GM21786 (cell line): ENCODE data around the gene AGMO.

ENCODE experiments used
- ATAC-seq: cut with Tn5 transposase; IDR thresholded peaks from one replicate; pipeline ENCODE4 v1.9.1; 2021; ENCODE audit not compliant: unreplicated experiment

The AGMO gene

DNA sequence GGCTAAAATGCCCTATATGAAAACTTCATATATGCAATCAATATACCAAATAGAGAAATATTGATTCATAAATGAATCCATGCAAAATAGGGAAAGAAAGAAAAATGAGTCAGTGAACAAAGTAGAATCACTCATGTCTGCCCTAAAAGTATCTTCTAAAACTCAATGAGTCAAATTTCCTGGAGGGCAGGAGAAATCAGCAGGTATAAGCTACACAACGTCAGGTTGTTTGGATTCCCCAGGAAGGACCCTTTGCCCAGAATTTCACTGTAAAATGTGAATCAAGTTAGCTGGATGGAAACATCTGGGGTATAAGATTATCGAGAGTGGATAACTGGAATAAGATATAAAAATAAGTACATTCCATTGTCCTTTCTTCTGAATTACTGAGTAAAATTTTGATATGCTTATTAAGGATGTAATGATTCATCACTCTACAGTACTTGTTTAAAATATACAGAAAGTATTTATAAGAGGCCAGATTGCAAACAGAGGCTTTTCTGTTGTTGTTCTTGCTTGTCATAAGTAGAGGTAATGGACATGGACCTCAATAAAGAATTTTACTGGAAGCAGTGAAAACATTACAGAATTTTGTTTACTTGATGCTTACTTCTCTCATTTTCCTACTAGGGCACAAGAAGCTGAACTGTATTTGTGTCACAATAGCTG is 99.0 kb downstream of the AGMO start:
- ATAC-seq = no peak

- ATAC-seq = no peak
Measured at GRCh38 chr7:15461576-15461975, 100.2 kb downstream of the AGMO start.

DNA sequence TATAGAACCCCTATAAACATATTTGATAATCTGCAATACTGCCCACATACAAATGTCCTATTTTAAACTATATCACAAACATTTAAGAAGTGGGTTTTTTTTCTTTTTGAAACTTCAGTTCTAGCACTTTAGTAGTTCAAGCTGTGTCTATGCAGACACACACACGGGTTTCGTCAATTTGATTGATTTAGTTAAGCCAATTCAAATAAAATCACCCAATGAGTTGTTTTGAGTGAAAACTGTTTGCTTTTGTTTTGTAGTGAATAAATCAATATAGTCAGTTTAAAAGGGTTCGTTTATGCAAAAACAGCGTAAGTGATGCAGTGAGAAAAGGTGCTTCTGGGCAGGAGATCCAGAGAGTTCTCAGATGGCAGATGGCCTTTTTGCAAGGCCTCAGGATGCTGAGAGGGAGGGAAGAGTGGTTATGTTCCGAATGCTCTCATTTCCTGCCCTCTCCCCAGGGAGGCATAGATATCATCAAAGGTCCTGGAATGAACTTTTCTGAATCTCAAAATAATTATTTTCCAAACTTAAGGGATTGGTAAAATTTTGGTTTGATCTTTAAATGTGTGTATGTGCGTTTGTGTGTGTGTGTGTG is 102.7 kb downstream of the AGMO start:
- no peak for ATAC-seq

DNA sequence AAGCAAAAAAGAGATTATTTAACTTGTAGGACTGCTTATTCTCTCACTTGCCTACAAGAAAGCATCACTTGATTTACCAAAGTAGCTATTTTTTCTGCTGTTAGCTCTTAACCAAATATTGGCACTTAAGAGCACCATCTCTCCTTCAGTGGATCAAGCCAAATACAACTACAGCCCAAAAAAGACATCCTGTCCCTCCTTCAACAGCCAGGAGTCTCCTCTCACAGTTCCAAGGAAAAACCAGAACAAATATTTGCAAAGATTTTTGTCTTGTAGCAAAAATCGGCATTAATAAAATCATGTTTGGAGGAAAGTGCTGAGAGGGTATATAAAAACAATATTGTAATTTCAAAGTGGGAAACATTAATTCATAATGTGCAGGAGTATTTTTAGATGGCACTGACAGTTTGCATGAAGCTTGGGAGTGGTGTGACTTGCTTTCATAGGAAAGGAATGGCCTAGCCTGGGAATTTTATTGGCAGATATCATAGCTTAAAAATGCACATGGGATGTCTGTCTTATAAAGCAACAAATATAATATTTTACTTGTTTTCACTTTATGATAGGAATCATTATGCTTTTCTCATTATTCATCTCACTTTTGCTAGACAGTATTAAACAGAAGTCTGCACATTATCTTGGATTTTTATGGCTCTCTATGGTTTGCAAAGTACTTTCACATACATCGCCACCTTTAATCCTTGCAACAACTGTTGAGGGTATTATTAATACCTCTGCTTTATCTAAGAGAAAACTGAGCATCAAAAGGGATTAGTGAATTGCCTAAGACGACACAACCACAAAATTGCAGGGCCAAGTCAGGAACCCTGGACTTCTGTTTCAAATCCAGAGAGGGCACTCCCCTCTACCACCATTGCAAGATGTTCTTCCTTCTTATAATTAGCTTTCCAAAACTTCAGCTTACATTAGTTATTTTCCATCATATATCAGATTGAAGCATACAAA is 103.5 kb downstream of the AGMO start:
- ATAC-seq = no peak

DNA sequence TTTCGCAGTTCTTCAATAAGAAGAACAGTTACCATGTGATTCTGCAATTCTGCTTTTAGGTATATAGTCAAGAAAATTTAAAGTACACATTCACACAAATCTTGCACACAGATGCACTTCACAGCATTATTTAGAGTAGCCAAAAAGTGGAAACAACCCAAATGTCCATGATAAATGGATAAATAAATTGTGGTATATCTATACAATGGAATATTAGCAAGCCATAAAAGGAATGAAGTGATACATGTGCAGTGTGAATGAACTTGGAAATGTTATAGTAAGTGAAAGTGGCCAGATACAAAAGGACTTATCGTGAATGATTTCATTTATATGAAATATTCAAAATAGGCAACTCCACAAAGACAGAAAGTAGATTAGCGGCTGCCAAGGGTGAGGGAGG is 109.1 kb downstream of the AGMO start:
- ATAC-seq = no peak

DNA sequence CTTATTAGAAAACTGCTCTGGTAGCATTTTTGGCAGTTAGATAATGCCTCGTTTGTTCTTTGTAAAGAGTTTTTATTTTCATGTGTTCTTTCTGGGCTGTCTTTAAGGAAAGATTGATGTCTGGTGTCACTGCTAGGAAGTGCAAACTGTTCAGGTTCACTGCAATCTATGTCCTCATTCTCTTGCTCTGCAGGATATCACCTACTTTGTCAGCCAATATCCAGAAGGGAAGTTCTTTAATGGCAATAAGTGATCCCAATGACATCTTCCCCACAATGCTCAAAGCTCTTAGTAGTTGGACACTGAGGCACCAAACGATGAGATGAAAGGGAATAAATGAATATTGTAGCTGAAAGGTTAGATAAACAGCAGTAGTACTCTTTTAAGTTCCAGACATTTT is 115.1 kb downstream of the AGMO start:
- no peak for ATAC-seq

- no peak for ATAC-seq
Measured at GRCh38 chr7:15446280-15446679, 115.5 kb downstream of the AGMO start.

DNA sequence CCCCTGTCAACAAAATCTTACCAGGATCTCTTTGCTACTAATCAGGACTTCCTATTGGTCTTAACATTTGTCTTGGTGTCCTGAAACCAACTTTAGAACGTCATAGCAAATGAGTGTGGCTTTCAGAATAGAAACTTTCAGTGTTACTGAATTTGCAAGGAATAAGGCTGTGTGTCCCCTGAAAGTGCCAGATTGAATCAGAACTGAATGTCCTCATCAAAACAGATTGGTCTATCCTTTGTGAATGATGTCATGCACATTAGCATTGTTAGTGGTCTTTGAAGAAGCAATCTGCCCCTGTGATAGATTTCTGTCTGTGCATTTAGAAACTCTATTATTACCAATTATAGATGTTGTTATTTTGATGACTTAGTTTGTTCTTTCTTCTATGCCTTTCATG is 119.9 kb downstream of the AGMO start:
- ATAC-seq = no peak

GRCh38 chr7:15440482-15440881 is 121.3 kb downstream of the AGMO start:
- no peak for ATAC-seq

- ATAC-seq = peak; percentile 49
Measured at GRCh38 chr7:15439853-15440252, 122.0 kb downstream of the AGMO start.

- ATAC-seq = no peak
Measured at GRCh38 chr7:15433151-15433550, 128.7 kb downstream of the AGMO start.

DNA sequence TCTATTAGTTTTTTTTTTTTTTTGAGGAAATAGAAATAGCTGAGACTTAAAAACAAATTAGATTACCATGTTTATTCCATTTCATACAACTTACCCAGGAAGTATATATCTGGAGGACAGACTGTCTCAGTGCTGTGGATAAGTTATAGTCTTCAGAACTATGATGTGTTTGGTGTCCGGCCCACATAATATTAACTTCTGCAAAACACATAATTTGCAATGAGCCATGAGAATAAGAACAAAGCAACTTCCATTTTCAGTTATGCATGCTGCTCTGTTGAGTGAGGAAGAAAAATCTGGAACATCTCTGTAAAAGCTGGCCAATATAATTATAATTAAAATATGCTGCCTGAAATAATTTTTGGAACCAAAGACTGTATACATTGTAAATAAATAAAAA is 130.9 kb downstream of the AGMO start:
- no peak for ATAC-seq

GRCh38 chr7:15430191-15430590 is 131.6 kb downstream of the AGMO start:
- ATAC-seq = no peak

DNA sequence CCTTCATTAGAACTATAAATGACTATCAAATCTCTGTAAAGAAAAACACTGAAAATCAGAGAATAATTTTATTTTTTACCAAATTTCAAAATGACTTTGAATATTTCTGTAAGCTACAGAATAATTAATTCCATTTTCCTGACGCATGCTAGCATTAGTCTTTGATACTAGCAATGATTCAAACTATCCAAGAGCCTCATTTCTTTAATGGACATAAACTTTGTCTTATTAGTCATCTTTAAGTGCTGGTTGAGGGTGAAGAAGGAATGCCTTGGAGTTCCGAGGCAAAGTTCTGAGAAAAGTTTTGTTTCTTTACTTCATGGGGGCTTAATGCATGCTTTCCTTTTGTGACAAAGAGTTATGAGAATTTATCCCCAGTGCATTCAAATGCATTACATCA is 137.3 kb downstream of the AGMO start:
- no peak for ATAC-seq

DNA sequence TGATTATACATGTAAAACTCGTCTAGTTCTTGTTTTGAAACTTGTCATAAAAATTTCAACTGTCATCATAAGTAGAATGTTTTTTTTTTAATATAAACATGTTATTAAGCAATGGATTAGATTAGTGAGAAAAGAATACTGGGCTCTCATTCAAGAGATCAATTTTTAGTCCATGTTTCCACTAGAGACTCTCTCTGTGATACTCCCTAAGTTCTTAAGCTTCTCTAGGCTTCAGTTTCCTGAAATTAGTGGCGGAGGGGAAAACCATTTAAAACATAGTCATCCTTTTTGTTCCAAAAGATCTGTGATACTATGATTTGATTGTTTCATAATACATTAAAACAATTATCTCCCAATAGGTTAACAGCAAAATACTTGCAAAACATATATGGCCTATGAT is 142.2 kb downstream of the AGMO start:
- ATAC-seq = no peak

GRCh38 chr7:15418264-15418663 is 143.6 kb downstream of the AGMO start:
- ATAC-seq = no peak

- ATAC-seq = no peak
Measured at GRCh38 chr7:15417341-15417988, 144.3 kb downstream of the AGMO start.

- no peak for ATAC-seq
Measured at GRCh38 chr7:15411019-15411418, 150.8 kb downstream of the AGMO start.

DNA sequence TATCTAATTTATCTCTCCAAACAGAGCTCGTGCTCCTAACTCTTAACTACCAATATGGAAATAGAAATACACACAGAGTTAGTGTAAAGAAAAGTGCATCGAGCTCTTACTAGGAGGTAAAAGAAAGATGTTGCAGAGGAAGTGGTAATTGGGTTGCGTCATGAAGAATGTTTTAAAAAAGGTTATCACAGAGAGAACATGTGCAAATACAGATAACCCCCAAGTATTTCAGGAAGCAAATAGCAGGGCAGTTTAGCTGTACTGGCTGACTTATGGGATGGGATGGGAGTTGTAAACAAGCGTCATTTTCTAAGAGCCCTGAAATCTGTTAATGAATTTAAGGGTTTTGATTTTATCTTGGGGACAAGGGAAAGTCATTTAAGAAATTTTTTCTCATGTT is 153.9 kb downstream of the AGMO start:
- ATAC-seq = no peak

DNA sequence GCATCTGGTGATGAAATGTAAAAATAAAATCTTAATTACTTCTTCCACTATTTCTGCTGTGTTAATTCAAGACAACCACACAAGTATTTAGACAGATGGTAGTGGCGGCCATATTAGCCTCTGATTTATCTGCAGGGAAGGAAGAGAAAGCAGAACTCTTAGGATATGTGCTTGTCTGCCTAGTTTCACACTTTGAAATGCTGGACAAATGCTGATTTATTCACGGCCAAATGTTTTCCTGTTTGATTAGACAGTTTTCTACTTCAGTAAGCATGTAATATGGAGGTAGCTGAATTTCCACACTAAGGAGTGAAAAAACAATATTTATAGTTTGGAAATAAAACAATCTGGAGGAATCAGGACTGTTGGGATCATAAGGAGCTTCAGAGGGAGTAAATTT is 158.1 kb downstream of the AGMO start:
- ATAC-seq = no peak

GRCh38 chr7:15403315-15403714 is 158.5 kb downstream of the AGMO start:
- no peak for ATAC-seq
